C4-2B (cell line): ENCODE data around the gene MVD.

Experiments
- H3K27ac ChIP-seq: fragments of 450-650 bp; 2 replicates; pipeline ENCODE4 v1.5.1; 2017
- ZFX ChIP-seq: fragments of 450-650 bp; IDR thresholded peaks from 2 replicates; pipeline ENCODE4 v1.6.1; 2017
- TF ChIP-seq, protein P1 (sequence below): fragments of 450-650 bp; conservative IDR thresholded peaks from 2 replicates; pipeline ENCODE4 v1.5.1; 2017; ENCODE audit warnings: mild to moderate bottlenecking

MVD gene

DNA sequence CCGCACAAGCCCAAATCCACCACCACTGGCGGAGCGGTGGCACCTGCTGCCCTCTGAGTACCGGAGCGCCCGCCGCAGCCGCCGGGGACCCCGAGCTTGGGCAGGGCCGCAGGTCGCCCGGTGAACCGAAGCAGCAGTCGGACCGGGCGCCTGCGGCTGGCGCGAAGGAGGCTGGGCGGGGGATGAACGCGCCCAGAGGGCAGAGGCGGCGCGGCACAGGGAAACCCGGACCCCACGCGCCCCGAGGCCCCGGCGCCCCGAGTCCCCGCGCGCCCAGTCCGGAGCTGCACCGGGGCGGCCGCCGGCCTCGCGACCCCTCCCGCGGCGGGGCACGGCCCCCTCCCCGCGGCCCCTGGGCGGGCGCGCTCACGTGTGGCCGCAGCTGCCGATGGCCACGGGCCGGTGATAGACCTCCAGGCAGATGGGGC lies 42.9 kb upstream of the MVD start:
- TF ChIP-seq ZFX: no peak
- TF ChIP-seq, protein P1, sequence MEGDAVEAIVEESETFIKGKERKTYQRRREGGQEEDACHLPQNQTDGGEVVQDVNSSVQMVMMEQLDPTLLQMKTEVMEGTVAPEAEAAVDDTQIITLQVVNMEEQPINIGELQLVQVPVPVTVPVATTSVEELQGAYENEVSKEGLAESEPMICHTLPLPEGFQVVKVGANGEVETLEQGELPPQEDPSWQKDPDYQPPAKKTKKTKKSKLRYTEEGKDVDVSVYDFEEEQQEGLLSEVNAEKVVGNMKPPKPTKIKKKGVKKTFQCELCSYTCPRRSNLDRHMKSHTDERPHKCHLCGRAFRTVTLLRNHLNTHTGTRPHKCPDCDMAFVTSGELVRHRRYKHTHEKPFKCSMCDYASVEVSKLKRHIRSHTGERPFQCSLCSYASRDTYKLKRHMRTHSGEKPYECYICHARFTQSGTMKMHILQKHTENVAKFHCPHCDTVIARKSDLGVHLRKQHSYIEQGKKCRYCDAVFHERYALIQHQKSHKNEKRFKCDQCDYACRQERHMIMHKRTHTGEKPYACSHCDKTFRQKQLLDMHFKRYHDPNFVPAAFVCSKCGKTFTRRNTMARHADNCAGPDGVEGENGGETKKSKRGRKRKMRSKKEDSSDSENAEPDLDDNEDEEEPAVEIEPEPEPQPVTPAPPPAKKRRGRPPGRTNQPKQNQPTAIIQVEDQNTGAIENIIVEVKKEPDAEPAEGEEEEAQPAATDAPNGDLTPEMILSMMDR: no peak
- H3K27ac ChIP-seq: peak overlapping the region; percentile 64

DNA sequence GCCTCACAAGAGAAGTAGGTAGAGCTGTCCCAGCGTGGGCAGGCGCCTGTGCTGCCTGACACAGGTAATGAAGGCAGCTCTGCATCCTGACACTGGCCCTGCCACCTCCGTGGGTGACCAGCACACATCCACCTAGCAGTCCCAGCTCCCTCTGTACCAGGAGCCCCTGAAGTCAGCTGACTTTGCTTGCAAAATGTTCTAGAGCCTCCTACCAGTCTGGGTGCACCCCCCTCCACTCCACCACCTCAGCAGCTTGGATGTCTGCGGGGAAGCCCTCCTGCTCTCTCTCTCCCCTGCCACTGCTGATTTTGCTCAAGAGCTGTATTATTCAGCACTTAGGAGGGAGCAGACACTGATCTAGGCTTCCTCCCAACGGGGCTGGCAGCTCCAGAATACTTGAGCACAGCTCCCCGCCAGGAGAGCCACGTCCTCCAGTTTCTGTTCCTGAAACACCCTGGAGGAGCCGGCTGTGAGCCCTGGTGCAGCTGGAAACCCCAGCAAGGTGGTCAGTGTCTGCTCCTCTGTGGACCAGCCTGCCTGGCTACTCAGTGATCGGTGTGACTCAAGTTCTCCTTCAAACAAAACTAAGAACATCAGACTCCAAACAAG lies 42.3 kb upstream of the MVD start:
- H3K27ac ChIP-seq: peak overlapping the region; percentile 64

DNA sequence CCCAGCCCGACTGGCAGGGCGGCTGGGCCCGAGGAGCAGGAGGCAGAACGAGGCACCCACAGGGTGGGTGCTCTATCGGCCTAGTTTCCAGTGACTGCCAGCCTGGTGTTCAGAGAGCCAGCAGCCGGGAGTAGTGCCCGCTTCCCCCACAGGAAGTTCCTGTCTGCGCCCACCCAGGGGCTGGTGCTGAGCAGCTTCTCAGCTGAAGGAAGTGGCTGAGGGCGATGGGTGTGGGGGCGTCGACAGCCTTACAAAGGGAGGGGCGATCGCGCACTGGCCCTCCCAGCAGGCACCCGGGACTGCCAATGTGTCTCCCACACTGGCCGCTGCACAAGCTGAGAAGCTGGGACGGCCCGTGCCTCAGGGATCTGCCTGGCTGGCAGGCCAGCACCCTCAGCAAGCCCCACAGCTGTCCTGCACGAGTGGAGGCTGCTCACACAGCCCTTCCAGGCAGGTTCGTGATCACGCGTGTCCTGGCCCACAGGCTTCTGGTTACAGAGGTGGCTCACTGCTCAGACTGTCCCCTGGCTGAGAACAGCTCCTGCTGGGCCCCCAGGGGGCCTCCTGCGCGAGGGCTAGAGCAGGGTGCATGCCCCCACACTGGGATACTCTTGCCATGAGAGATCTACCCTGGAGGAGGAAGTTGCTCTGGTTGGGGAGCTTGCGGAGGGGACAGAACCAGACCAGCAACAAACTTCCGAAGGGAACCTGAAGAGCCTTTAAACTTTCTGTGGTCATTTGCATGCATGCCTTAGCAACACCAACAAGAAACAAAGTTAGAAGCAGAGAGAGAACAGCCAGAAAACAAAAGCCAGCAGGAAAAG lies 40.8 kb upstream of the MVD start:
- TF ChIP-seq, protein P1: no peak
- no peak for TF ChIP-seq ZFX
- H3K27ac ChIP-seq: no peak overlapping the region

More for the DNA sequence above, 42.3 kb upstream of the MVD start:
- TF ChIP-seq ZFX: no peak
- TF ChIP-seq, protein P1: no peak

DNA sequence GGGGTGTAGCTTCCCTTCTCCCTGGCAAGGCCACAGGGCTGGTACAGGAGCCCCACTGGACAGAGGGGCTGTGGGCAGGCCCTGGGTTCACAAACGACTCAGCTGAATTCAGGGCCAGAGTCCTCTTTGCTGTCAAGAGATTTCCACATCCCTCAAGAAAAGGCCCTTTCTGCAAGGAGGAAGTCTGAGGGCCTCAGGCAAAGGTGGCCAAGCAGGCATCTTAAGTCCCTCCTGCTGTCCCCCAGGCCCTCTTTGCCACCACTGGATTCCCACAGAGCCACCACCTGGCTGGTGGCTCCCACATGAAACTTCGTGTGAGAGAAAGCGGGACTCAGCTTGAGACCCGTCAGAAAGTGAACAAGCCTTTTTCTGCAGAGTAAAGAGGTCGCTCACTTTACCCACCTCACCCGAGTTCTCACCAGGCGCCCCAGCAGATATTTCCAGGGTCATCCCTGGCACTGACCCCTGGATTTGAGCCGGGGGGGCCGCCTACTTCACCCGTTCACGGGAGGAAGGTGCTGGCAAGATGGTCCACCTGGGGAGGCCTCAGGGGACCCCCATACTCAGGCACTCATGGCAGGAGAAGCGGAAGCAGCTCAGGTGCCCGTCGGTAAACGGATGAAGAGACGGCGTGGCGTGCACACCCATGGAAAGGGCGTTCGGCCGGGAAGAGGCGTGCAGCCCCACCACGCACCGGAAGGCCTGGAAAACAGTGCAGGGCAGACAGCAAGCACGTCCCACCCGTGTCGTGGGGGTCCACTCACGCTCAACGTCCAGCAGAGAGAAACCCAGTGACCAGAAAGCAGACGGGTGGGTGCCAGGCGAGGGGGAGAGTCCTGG lies 39.7 kb upstream of the MVD start:
- H3K27ac ChIP-seq: no peak overlapping the region
- no peak for TF ChIP-seq ZFX
- TF ChIP-seq, protein P1: no peak

DNA sequence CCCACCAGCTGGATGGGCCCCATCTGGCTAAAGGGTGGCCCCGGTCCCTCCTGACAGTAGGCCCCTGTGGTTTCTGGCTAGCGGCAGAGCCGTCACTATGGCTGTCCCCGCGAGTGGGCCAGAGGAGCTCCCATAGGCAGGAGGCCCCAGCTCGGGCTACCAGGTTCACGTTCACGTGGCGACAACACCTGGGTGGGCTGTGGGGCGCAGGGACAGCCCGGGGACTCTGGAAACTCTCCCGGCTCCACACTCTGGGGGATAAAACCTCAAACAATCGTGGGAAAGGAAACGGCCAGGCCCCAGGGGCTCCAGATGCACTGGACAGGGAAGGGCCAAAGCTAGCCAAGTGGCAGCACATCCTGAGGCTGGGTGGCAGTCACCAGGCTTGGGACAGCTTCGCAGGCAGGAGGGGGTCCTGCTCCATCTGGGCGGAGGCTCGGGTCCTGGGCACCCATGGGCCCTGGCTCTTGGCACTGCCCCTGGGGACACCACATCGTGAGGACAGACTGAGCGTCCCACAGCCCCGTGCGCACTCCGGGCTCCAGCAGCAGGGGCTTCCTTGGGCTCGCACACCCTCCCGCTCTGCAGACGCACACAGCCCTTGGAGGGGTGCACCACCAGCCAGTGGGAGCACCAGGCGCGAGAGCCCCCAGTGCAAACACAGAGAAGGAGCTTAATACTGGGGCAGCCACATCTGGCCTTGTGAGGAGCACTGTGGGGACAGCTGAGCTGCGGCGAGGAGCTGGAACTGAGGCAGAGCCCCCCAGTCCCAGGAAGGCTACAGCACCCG lies 38.9 kb upstream of the MVD start:
- no peak overlapping the region for H3K27ac ChIP-seq
- TF ChIP-seq, protein P1: no peak

DNA sequence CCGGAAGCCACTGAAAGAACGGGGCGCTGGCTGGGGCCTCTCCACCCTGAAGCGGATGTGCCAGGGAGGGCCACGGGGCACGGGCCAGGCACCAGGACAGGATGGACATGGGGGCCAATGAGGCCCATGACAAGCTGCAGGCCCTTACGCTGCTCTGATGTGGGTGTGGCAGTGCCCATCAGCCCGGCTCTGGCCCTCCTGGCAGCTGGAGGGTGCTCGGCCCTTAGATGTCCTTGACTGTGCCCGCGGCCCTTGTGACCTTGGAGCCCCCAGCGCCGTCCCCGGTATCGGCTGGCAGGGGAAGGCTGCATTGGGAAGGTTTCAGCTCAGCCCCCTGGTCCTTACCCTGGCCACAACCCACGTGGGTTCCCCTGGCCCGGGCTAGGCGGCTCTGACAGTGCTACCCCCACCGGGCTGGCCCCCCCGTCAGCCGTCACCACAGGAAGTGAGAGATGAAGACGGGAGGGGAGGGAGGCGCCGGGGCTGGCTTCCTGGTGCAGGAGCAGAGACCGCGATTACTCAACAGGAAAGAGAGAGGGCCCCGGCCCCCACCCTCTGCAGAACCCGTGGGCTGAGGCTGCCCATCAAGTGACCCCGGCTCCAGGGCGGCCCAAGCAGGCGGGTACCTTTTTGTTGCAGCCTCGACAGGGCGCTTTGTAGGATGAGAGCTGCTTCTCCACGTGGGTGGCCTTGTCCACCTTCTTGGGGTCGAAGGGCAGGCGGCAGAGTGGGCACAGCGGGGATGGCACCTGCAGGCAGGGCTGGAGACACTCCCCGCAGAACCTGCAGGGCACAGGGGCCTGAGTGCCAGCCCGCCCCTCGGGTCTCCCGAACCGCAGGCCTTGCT lies 38.0 kb upstream of the MVD start:
- no peak overlapping the region for H3K27ac ChIP-seq
- no peak for TF ChIP-seq ZFX
- TF ChIP-seq, protein P1: no peak
